Measurements from ENCODE around the gene CUBN.

- TF ChIP-seq CTCF (IDR thresholded peaks at IDR 0.05 in 2 of 3, conservative IDR thresholded peaks at IDR 0.05 in 1 of 3; ENCODE audit: control insufficient read depth in 2 of 3, extremely low read depth in 1 of 3, insufficient read depth in 1 of 3, low read depth in 3 of 3, low read length in 3 of 3), result no peak
- no peak for TF ChIP-seq ZNF274 (IDR thresholded peaks at IDR 0.05; ENCODE audit: insufficient read depth, insufficient read length)
- TF ChIP-seq TCF3 (IDR thresholded peaks at IDR 0.05; ENCODE audit: borderline replicate concordance, insufficient read depth, low read depth, low read length), result no peak
- TF ChIP-seq POLR2A (IDR thresholded peaks at IDR 0.05; ENCODE audit: low read depth, low read length), result no peak
- no peak for TF ChIP-seq POLR2AphosphoS5 (IDR thresholded peaks at IDR 0.05; ENCODE audit: low read length)
- TF ChIP-seq CBX3 (IDR thresholded peaks at IDR 0.05; ENCODE audit: borderline replicate concordance, low read depth), result no peak
- no peak for TF ChIP-seq YY1 (IDR thresholded peaks at IDR 0.05; ENCODE audit: low read depth, low read length)
- TF ChIP-seq CEBPZ (IDR thresholded peaks at IDR 0.05; ENCODE audit: low read depth, low read length), result no peak
- TF ChIP-seq JUNB (IDR thresholded peaks at IDR 0.05), result no peak
- TF ChIP-seq SIN3A (IDR thresholded peaks at IDR 0.05; ENCODE audit: low read depth, low read length), result no peak
- no peak for TF ChIP-seq KDM1A (IDR thresholded peaks at IDR 0.05; ENCODE audit: borderline replicate concordance)
- no peak for TF ChIP-seq CEBPB (IDR thresholded peaks at IDR 0.05; ENCODE audit: borderline replicate concordance in 1 of 2, low read depth in 2 of 2, low read length in 2 of 2)
These were observed at the start of gene CUBN for GRCh38 chr10:17129741-17130140.

All from GM12878 (cell line).